ENCODE results near the gene ANKS3.

DNA sequence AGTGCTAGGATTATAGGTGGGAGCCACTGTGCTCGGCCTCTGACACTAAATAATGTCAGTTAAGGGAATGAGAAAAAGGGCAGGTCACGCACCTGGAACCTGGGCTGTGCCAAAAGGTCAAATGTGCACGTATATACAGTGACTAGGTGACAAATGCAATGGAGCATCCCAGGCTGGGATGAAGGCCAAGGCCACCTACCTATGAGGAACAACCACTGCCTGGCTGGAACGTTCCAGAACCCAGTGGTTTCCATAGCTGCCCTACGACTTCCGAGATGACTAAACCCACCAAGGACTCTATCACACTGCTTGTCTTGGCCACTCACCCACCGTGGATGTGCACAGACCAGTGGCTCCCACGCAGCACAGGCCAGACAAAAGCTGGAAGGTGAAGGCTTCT lies 16.8 kb upstream of the ANKS3 start:
- TF ChIP-seq, protein P1, sequence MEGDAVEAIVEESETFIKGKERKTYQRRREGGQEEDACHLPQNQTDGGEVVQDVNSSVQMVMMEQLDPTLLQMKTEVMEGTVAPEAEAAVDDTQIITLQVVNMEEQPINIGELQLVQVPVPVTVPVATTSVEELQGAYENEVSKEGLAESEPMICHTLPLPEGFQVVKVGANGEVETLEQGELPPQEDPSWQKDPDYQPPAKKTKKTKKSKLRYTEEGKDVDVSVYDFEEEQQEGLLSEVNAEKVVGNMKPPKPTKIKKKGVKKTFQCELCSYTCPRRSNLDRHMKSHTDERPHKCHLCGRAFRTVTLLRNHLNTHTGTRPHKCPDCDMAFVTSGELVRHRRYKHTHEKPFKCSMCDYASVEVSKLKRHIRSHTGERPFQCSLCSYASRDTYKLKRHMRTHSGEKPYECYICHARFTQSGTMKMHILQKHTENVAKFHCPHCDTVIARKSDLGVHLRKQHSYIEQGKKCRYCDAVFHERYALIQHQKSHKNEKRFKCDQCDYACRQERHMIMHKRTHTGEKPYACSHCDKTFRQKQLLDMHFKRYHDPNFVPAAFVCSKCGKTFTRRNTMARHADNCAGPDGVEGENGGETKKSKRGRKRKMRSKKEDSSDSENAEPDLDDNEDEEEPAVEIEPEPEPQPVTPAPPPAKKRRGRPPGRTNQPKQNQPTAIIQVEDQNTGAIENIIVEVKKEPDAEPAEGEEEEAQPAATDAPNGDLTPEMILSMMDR (IDR thresholded peaks at IDR 0.05): no peak
- no peak for TF ChIP-seq EP300 (IDR thresholded peaks at IDR 0.05)
- TF ChIP-seq POLR2A (IDR thresholded peaks at IDR 0.05): no peak
